ENCODE results near the gene MSL3.

The MSL3 gene

DNA sequence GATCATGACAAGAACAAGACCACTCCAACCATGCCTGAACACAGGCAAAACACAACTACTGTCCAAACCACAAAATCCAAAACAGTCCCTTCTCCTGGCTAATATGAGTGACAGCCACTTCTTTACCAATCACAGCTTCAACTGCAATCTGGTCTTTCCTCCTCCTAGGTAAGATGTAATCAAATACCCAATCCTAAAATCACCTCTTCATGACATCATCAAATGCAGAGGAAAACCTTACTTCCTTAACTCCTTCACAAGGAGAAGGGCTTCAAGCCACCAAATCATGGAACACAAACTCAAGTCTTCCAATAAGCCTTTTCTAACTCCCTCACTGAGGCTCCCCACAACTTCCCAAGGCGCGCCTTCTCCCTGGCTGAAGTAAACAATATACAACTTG is 4.4 kb upstream of the MSL3 start:
- TF ChIP-seq, protein P1, sequence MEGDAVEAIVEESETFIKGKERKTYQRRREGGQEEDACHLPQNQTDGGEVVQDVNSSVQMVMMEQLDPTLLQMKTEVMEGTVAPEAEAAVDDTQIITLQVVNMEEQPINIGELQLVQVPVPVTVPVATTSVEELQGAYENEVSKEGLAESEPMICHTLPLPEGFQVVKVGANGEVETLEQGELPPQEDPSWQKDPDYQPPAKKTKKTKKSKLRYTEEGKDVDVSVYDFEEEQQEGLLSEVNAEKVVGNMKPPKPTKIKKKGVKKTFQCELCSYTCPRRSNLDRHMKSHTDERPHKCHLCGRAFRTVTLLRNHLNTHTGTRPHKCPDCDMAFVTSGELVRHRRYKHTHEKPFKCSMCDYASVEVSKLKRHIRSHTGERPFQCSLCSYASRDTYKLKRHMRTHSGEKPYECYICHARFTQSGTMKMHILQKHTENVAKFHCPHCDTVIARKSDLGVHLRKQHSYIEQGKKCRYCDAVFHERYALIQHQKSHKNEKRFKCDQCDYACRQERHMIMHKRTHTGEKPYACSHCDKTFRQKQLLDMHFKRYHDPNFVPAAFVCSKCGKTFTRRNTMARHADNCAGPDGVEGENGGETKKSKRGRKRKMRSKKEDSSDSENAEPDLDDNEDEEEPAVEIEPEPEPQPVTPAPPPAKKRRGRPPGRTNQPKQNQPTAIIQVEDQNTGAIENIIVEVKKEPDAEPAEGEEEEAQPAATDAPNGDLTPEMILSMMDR (IDR thresholded peaks at IDR 0.05) = no peak
- no peak for TF ChIP-seq ZFX (IDR thresholded peaks at IDR 0.05; ENCODE audit: borderline replicate concordance)
- H3K27ac ChIP-seq = no peak overlapping the region

DNA sequence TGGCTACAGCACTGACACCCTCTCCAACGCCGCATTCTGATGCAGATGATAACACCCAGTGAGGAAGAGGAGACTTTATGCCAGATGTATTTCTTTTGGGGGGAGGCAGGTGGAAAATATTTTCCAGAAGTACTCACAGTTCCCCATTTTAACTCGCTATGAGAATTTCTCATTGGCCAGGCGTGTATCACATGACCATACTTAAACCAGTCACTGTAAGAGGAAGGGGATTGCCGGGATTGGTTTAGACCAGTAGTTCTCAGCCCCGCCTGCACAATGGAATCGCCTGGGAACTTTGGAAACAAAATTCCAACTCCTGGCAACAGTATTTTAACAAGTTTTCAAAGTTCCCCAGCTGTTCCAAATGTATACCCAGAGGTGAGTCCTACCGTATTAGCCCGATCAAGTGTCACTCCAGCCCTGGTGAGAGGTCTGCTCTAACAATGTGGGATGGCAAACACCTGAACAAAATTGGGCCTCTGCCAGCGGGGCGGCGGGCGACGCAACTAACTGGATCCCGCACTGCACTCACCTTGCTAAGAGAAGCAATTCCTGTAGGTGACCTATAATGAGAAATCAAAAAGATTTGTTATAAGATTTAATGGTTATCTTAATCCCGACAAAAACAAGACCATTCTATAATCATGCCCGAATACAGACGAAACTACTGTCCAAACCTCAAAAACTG is 2.9 kb upstream of the MSL3 start:
- peak overlapping the region; percentile 84 for H3K27ac ChIP-seq
- TF ChIP-seq ZFX (IDR thresholded peaks at IDR 0.05; ENCODE audit: borderline replicate concordance) = no peak
- TF ChIP-seq, protein P1 (IDR thresholded peaks at IDR 0.05) = no peak

DNA sequence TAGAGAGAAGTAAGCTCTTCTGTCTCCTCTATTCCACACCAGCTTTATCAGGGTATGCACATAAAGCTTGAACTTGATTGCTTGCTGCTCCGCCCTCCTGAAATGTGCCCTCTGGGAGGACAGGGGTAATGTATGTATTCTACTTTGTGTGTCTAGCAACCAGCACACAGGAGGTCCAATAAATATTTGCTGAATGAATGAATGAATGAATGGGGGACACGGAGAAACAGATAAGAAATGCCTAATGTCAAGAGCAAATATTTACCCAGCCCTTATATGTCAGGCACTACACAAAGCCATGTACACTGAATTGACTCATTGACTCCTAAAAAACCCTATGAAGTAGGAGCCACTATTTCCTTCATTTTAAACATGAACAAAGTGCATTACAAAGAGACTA is 2.3 kb upstream of the MSL3 start:
- H3K27ac ChIP-seq = peak overlapping the region; percentile 84
- TF ChIP-seq ZFX (IDR thresholded peaks at IDR 0.05; ENCODE audit: borderline replicate concordance) = no peak
- TF ChIP-seq, protein P1 (IDR thresholded peaks at IDR 0.05) = no peak

DNA sequence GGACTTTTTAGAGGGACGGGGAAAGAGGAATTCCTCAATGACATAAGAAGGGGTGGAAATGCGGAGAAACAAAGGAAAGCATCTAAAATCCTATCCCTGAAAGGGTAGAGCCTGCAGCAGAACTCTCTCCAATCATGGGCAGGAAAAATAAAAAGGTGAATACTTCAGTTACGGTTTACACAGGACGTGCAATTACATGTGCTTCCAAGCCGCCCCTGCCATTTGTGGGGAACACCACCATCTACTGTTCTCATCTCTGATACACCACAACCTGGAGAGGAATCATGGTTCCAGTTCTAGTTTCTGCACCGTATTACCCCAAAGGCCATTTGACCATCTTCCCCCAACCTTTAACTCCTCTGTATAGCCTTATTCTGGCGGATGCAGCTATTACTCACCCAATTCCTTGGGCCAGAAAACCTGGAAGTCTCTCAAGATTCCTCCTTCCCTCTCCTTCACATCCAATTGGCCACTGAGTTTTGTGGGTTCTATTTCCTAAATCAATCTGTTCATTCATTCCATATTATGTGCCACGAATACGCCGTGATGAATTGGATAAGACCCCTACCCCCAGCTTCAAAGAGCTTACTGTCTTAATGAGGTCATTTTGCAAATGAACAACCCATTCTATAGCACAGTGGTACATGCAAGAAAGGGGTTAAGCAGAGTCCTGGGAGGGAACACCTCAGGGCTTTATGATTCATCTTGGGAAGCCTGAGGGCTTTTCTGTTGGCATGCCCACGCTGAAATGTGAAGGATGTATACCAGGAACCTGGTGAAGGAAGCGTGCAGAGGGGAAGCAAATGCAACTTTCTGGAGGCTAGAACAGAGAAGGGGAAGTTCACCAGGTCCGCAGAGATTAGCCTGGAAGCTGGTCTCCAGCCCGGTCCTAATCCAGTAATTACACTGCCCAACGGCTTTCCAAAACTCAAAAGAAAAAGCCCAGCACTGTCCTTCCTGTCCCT is 1.4 kb upstream of the MSL3 start:
- H3K27ac ChIP-seq = peak overlapping the region; percentile 84
- TF ChIP-seq ZFX (IDR thresholded peaks at IDR 0.05; ENCODE audit: borderline replicate concordance) = no peak
- TF ChIP-seq, protein P1 (IDR thresholded peaks at IDR 0.05) = no peak

DNA sequence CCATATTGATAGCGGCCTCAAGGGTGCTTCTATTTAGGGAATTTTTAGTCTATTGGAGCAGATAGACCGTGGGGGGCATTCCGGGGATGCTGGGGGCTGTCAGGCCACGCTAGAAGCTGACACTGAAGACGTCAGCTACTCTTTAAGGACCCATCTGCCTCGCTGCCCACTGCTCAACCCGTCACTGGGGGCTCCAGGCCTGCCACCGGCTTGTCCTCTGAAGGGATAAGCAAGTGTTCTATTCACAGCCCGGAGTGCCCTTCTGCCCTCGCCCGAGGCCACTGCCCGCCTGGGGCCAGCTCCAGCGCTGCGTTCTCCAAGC is 679 bp upstream of the MSL3 start:
- peak overlapping the region; percentile 84 for H3K27ac ChIP-seq
- TF ChIP-seq ZFX (IDR thresholded peaks at IDR 0.05; ENCODE audit: borderline replicate concordance) = no peak

DNA sequence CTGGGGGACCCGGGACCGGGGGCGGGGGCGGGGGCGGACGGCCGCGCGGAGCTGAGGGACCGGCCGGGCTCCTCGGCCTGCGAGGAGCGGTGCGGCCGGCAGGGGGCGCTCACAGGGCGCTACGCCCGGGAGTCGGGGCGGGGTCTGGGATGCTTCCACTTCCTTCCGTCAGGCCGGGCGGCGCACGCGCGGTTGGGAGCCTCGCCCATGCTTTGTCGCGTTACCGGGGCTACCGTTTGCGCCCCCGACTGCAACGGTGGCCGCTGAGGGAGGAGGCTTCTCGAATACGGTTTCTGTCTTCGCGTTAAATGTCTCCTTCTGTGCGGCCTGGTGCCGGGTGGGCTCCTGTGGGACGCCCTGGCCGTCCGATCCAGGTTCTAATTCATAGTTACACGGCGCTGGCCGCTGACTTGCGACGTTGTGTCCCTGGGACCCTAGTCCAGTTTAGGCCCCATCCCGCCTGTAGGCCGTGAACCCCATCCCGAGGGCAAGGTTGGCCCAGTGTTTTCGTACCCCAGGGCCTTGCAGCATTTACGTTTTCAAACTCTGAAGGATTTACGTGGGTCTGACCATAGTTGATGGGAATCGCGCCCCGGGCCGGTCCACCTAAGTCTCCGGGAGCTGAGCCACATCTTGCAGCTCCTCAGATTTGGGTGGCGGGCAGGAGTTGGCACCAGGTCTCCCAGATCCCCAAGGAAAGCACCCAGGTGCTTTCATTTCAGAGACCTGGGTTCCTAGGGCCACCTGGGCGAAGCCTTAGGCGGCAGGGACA is 549 bp downstream of the MSL3 start:
- no peak for TF ChIP-seq ZFX (IDR thresholded peaks at IDR 0.05; ENCODE audit: borderline replicate concordance)
- TF ChIP-seq, protein P1 (IDR thresholded peaks at IDR 0.05) = peak; percentile 82
- H3K27ac ChIP-seq = peak overlapping the region; percentile 84

DNA sequence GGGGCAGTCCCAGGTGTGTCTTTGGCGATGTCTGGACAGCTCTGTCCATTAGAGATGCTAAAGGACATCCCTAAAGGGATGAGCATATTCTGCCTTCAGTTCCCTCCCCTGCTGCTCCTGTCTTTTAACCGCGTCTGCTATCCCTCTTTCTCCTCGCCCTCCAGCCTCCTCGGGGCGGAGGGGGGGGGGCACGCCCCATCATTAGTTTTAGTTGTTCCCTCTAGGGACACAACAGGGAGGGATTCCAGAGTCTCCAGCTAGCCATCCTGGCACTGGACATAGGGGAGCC is 1.1 kb downstream of the MSL3 start:
- TF ChIP-seq, protein P1 (IDR thresholded peaks at IDR 0.05) = no peak
- no peak for TF ChIP-seq ZFX (IDR thresholded peaks at IDR 0.05; ENCODE audit: borderline replicate concordance)
- peak overlapping the region; percentile 84 for H3K27ac ChIP-seq

All from 22Rv1 (cell line).